ENCODE results near the gene SLC45A1.

GRCh38 chr1:8333246-8333987 lies 15.5 kb downstream of the SLC45A1 start:
- TF ChIP-seq MAX (CRISPR knock-in tag; IDR thresholded peaks at IDR 0.05) (no peak), EP300 (IDR thresholded peaks at IDR 0.05; ENCODE audit: low read length) (no peak), U2AF2 (optimal IDR thresholded peaks at IDR 0.05; ENCODE audit: low read depth, low read length) (no peak), ZZZ3 (IDR thresholded peaks at IDR 0.05) (no peak), ZBTB34 (CRISPR knock-in tag; IDR thresholded peaks at IDR 0.05) (no peak), PML (IDR thresholded peaks at IDR 0.05; ENCODE audit: low read length) (no peak), FOXA1 (IDR thresholded peaks at IDR 0.05; ENCODE audit: borderline replicate concordance) (no peak), IRF2 (CRISPR knock-in tag; IDR thresholded peaks at IDR 0.05) (no peak), HCFC1 (IDR thresholded peaks at IDR 0.05; ENCODE audit: low read depth, low read length) (no peak), MAFG (tag; conservative IDR thresholded peaks at IDR 0.05) (no peak), ZNF707 (CRISPR knock-in tag; conservative IDR thresholded peaks at IDR 0.05) (no peak), CBX5 (IDR thresholded peaks at IDR 0.05; ENCODE audit: borderline replicate concordance, low read depth) (no peak)

All from K562 (cell line).